ENCODE measurements around the gene SEMA4D.
"Not testable (repeated sequence)": the region's sequence is repeated elsewhere in the genome, so short reads cannot be mapped to it uniquely, and the experiment has no call there.

The SEMA4D gene

GRCh38 chr9:89474939-89475338 is 23.0 kb downstream of the SEMA4D start:
- no peak overlapping the region for H3K4me3 ChIP-seq (ENCODE audit: low read length)
- H3K79me2 ChIP-seq (ENCODE audit: control insufficient read depth, insufficient read depth, low read length): no peaks in the 10 kb centered on the region
- H3K27ac ChIP-seq (ENCODE audit: low read depth, low read length): no peak overlapping the region
- H3K9ac ChIP-seq (ENCODE audit: low read length): no peak overlapping the region
- no peak overlapping the region for H3K18ac ChIP-seq (ENCODE audit: low read length)
- no peak overlapping the region for H4K8ac ChIP-seq (ENCODE audit: low read depth, low read length)
- no peaks in the 10 kb centered on the region for H3K36me3 ChIP-seq (ENCODE audit: control insufficient read depth, insufficient read depth, low read length)
- no peak overlapping the region for H2AK5ac ChIP-seq (ENCODE audit: low read length)
- no CpG with 5 or more reads among the region's 3 CpGs for whole genome bisulfite sequencing (ENCODE audit: extremely low coverage, insufficient coverage, low lambda C conversion rate)
- peaks cover 1% of the 10 kb centered on the region for H3K79me1 ChIP-seq (ENCODE audit: low read length)
- H2BK120ac ChIP-seq (ENCODE audit: low read depth, low read length): no peak overlapping the region
- no peak overlapping the region for H2BK5ac ChIP-seq (ENCODE audit: low read length)
- H3K27me3 ChIP-seq (ENCODE audit: insufficient read depth, low read length, poor library complexity): no peaks in the 10 kb centered on the region
- no peak overlapping the region for H4K5ac ChIP-seq (ENCODE audit: low read length)
- no peak overlapping the region for H3K56ac ChIP-seq (ENCODE audit: low read length)
- no peaks in the 10 kb centered on the region for H3K4me1 ChIP-seq (ENCODE audit: control insufficient read depth, low read depth, low read length)
- no peak overlapping the region for H2BK15ac ChIP-seq (replicated peaks; ENCODE audit: low read depth)
- H3K4me2 ChIP-seq (ENCODE audit: low read length): no peak overlapping the region
- no peak overlapping the region for H3K23ac ChIP-seq (ENCODE audit: low read length)
- no peak for DNase-seq
- no peak overlapping the region for H3K4ac ChIP-seq (ENCODE audit: low read depth, low read length)

DNA sequence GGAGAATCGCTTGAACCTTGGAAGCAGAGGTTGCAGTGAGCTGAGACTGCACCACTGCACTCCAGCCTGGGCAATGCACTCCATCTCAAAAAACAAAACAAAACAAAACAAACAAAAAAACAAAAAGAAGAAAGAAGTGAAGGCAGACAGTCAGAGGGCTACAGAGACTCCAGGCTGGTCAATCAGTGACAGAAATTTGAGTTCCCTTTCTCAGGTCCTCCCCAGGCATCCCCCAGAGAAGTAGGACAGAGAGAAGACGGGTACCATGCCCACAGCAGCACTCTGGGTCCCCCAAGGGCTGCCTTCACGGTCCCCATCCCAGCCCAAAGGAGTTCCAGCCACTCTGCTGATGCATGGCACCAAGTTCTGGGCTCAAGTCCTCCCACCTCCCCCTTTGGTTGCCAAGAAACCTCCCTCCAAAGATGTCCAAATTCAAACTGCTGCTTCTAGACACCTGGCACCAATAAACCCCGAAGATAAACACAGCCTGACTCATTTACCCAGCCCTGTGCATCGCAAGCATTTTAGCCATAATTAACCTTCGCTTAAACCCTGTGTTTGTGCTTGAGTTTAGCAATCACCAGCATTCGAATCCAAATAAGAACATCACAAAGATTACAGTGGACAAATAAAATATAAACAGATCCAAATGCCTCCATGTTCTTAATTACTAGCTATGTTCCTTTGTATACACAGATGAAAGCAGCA is 24.0 kb downstream of the SEMA4D start:
- Histone ChIP-seq H2BK15ac (replicated peaks; ENCODE audit: low read depth) (no peak overlapping the region), H3K79me2 (ENCODE audit: control insufficient read depth, insufficient read depth, low read length) (no peaks in the 10 kb centered on the region), H3K36me3 (ENCODE audit: control insufficient read depth, insufficient read depth, low read length) (no peaks in the 10 kb centered on the region), H2BK5ac (ENCODE audit: low read length) (no peak overlapping the region), H3K79me1 (ENCODE audit: low read length) (peaks cover 1% of the 10 kb centered on the region), H3K4me1 (ENCODE audit: control insufficient read depth, low read depth, low read length) (peaks cover under 1% of the 10 kb centered on the region), H3K9ac (ENCODE audit: low read length) (no peak overlapping the region), H3K56ac (ENCODE audit: low read length) (no peak overlapping the region), H4K8ac (ENCODE audit: low read depth, low read length) (no peak overlapping the region), H3K4me3 (ENCODE audit: low read length) (no peak overlapping the region), H3K4ac (ENCODE audit: low read depth, low read length) (no peak overlapping the region), H3K23ac (ENCODE audit: low read length) (no peak overlapping the region), H3K18ac (ENCODE audit: low read length) (no peak overlapping the region), H3K27me3 (ENCODE audit: insufficient read depth, low read length, poor library complexity) (no peaks in the 10 kb centered on the region), H3K4me2 (ENCODE audit: low read length) (no peak overlapping the region), H2BK120ac (ENCODE audit: low read depth, low read length) (no peak overlapping the region), H4K5ac (ENCODE audit: low read length) (no peak overlapping the region), H3K27ac (ENCODE audit: low read depth, low read length) (no peak overlapping the region), H2AK5ac (ENCODE audit: low read length) (no peak overlapping the region)
- WGBS (ENCODE audit: extremely low coverage, insufficient coverage, low lambda C conversion rate): no CpG with 5 or more reads among the region's 7 CpGs
- no peak for DNase-seq

DNA sequence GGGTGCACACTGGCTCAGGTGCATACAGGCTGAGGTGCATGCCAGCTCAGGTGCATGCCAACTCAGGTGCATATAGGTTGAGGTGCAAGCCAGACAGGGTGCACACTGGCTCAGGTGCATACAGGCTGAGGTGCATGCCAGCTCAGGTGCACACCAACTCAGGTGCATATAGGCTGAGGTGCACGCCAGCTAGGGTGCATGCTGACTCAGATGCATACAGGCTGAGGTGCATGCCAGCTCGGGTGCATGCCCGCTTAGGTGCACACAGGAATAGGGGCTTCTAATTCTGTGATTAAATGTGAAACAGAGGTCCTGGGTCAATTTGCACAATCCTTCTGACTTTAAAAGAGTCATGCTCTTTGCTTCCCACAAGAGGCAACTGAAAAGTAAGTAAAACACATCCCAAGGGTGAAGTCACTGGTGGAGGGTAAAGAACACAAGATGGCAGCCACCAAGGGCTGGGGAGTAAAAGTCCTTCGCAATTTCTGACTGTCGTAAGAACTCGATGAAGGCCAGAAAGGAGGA is 26.1 kb downstream of the SEMA4D start:
- not testable (repeated sequence) for H3K4me3 ChIP-seq (ENCODE audit: low read length); H3K27me3 ChIP-seq (ENCODE audit: insufficient read depth, low read length, poor library complexity); H2BK120ac ChIP-seq (ENCODE audit: low read depth, low read length); H3K56ac ChIP-seq (ENCODE audit: low read length); H3K18ac ChIP-seq (ENCODE audit: low read length); H3K79me1 ChIP-seq (ENCODE audit: low read length); H3K4ac ChIP-seq (ENCODE audit: low read depth, low read length); H3K9ac ChIP-seq (ENCODE audit: low read length); H3K36me3 ChIP-seq (ENCODE audit: control insufficient read depth, insufficient read depth, low read length); H4K5ac ChIP-seq (ENCODE audit: low read length); H3K4me1 ChIP-seq (ENCODE audit: control insufficient read depth, low read depth, low read length); DNase-seq; H2BK5ac ChIP-seq (ENCODE audit: low read length); H3K27ac ChIP-seq (ENCODE audit: low read depth, low read length); H3K4me2 ChIP-seq (ENCODE audit: low read length); H3K79me2 ChIP-seq (ENCODE audit: control insufficient read depth, insufficient read depth, low read length); H4K8ac ChIP-seq (ENCODE audit: low read depth, low read length); H2BK15ac ChIP-seq (replicated peaks; ENCODE audit: low read depth); H3K23ac ChIP-seq (ENCODE audit: low read length); H2AK5ac ChIP-seq (ENCODE audit: low read length)
- WGBS (ENCODE audit: extremely low coverage, insufficient coverage, low lambda C conversion rate): no CpG with 5 or more reads among the region's 6 CpGs

DNA sequence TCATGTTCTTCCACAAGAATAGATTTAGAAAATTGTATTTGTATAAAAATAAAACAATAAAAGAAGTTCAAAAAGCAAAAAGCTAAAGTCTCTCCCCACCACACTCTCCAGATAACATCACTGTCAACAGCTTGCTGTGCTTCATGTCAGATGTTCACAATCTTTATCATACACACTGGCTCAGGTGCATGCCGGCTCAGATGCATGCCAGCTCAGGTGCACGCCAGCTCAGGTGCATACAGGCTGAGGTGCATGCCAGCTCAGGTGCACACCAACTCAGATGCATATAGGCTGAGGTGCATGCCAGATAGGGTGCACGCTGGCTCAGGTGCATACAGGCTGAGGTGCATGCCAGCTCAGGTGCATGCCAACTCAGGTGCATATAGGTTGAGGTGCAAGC is 26.5 kb downstream of the SEMA4D start:
- WGBS (ENCODE audit: extremely low coverage, insufficient coverage, low lambda C conversion rate): no CpG with 5 or more reads among the region's 3 CpGs
- H3K36me3 ChIP-seq (ENCODE audit: control insufficient read depth, insufficient read depth, low read length): no peaks in the 10 kb centered on the region
- no peak overlapping the region for H3K9ac ChIP-seq (ENCODE audit: low read length)
- no peak overlapping the region for H4K8ac ChIP-seq (ENCODE audit: low read depth, low read length)
- H2BK5ac ChIP-seq (ENCODE audit: low read length): no peak overlapping the region
- H3K27me3 ChIP-seq (ENCODE audit: insufficient read depth, low read length, poor library complexity): no peaks in the 10 kb centered on the region
- no peaks in the 10 kb centered on the region for H3K79me2 ChIP-seq (ENCODE audit: control insufficient read depth, insufficient read depth, low read length)
- no peak overlapping the region for H3K4me2 ChIP-seq (ENCODE audit: low read length)
- no peak overlapping the region for H4K5ac ChIP-seq (ENCODE audit: low read length)
- no peak overlapping the region for H3K18ac ChIP-seq (ENCODE audit: low read length)
- no peak overlapping the region for H3K56ac ChIP-seq (ENCODE audit: low read length)
- no peak overlapping the region for H2BK120ac ChIP-seq (ENCODE audit: low read depth, low read length)
- no peak overlapping the region for H2AK5ac ChIP-seq (ENCODE audit: low read length)
- no peak overlapping the region for H3K4me3 ChIP-seq (ENCODE audit: low read length)
- H3K27ac ChIP-seq (ENCODE audit: low read depth, low read length): no peak overlapping the region
- DNase-seq: no peak
- no peak overlapping the region for H3K4ac ChIP-seq (ENCODE audit: low read depth, low read length)
- no peaks in the 10 kb centered on the region for H3K79me1 ChIP-seq (ENCODE audit: low read length)
- no peak overlapping the region for H3K23ac ChIP-seq (ENCODE audit: low read length)
- H3K4me1 ChIP-seq (ENCODE audit: control insufficient read depth, low read depth, low read length): peaks cover 3% of the 10 kb centered on the region
- H2BK15ac ChIP-seq (replicated peaks; ENCODE audit: low read depth): no peak overlapping the region

DNA sequence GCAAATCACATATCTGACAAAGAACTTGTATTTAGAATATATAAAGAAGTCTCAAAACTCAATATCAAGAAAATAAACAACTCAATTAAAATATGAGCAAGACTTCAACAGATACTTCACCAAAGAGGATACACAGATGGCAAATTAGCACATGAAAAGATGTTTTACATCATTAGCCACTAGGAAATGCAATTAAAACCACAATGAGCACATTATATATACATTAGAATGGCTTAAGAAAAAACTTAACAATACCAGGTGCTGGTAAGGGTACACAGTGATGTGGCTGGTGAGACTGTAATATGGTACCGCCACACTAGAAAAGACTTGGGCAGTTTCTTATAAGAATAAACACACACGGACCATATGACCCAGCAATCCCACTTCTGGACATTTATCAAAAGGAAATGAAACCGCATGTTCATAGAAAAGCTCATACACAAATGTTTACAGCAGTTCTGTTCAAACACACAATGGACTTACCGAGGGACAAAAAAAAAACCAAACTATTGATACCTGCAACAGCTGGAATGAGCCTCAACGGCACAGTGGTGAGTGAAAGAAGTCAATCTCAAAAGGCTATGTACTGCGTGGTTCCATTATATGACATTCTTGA is 27.6 kb downstream of the SEMA4D start:
- H2BK5ac ChIP-seq (ENCODE audit: low read length): no peak overlapping the region
- H2BK15ac ChIP-seq (replicated peaks; ENCODE audit: low read depth): no peak overlapping the region
- H3K56ac ChIP-seq (ENCODE audit: low read length): no peak overlapping the region
- H3K4me2 ChIP-seq (ENCODE audit: low read length): no peak overlapping the region
- no peak overlapping the region for H3K27ac ChIP-seq (ENCODE audit: low read depth, low read length)
- no peak overlapping the region for H4K8ac ChIP-seq (ENCODE audit: low read depth, low read length)
- H3K4me3 ChIP-seq (ENCODE audit: low read length): no peak overlapping the region
- H4K5ac ChIP-seq (ENCODE audit: low read length): no peak overlapping the region
- H3K4me1 ChIP-seq (ENCODE audit: control insufficient read depth, low read depth, low read length): peaks cover 3% of the 10 kb centered on the region
- H2AK5ac ChIP-seq (ENCODE audit: low read length): no peak overlapping the region
- DNase-seq: no peak
- H2BK120ac ChIP-seq (ENCODE audit: low read depth, low read length): no peak overlapping the region
- WGBS (ENCODE audit: extremely low coverage, insufficient coverage, low lambda C conversion rate): no CpG with 5 or more reads among the region's 6 CpGs
- H3K79me2 ChIP-seq (ENCODE audit: control insufficient read depth, insufficient read depth, low read length): no peaks in the 10 kb centered on the region
- H3K27me3 ChIP-seq (ENCODE audit: insufficient read depth, low read length, poor library complexity): no peaks in the 10 kb centered on the region
- no peak overlapping the region for H3K23ac ChIP-seq (ENCODE audit: low read length)
- no peaks in the 10 kb centered on the region for H3K36me3 ChIP-seq (ENCODE audit: control insufficient read depth, insufficient read depth, low read length)
- no peak overlapping the region for H3K18ac ChIP-seq (ENCODE audit: low read length)
- H3K79me1 ChIP-seq (ENCODE audit: low read length): no peaks in the 10 kb centered on the region
- H3K9ac ChIP-seq (ENCODE audit: low read length): no peak overlapping the region
- H3K4ac ChIP-seq (ENCODE audit: low read depth, low read length): no peak overlapping the region

Data from mesendoderm (in vitro differentiated cells).